HEK293 (cell line): Measurements from ENCODE around the gene ZNF217.
"Not testable (repeated sequence)": the region's sequence is repeated elsewhere in the genome, so short reads cannot be mapped to it uniquely, and the experiment has no call there.

ENCODE experiments used
- CTCF ChIA-PET: fragments of 350-600 bp; formaldehyde crosslinking; extraction: SDS; loops from one replicate; lab custom pipeline; 2021; ENCODE audit warnings: antibody characterized with exemption; lab: Yijun Ruan, JAX
- POLR2A ChIA-PET: fragments of 300-600 bp; formaldehyde crosslinking; extraction: SDS; loops from one replicate; lab custom pipeline; 2020; ENCODE audit warnings: antibody characterized with exemption, inconsistent platforms; lab: Yijun Ruan, JAX
- H3K27ac ChIP-seq: fragments of 200-500 bp; sonication (Bioruptor generic); 2 replicates; pipeline ENCODE4 v1.5.1; 2014; ENCODE audit warnings: low read depth, low read length, control low read depth, inconsistent platforms; ENCODE audit errors: extremely low read depth
- H3K36me3 ChIP-seq, 2 experiments: fragments of 200-500 bp in 1 of 2; sonication (Bioruptor generic) in 1 of 2; 1 replicate in 1 of 2; 2 replicates in 1 of 2; pipeline ENCODE4 v1.5.1; 2014 to 2017; ENCODE audit warnings: inconsistent platforms in 2 of 2, low read length in 2 of 2; ENCODE audit not compliant: control insufficient read depth in 2 of 2, insufficient read depth in 1 of 2
- H3K4me1 ChIP-seq: fragments of 200-500 bp; sonication (Bioruptor generic); 2 replicates; pipeline ENCODE4 v1.5.1; 2014; ENCODE audit warnings: mild to moderate bottlenecking, low read length, inconsistent platforms; ENCODE audit not compliant: control insufficient read depth, insufficient read depth
- H3K4me3 ChIP-seq: 2 replicates; pipeline ENCODE4 v1.5.1; 2011; ENCODE audit warnings: low read depth, mild to moderate bottlenecking, control low read depth, low read length, moderate library complexity
- H3K9me3 ChIP-seq: fragments of 200-500 bp; sonication (Bioruptor generic); 2 replicates; pipeline ENCODE4 v1.5.1; 2014; ENCODE audit warnings: low read depth, low read length, inconsistent platforms; ENCODE audit not compliant: control insufficient read depth, insufficient read depth
- EGR2 ChIP-seq: fragments of 450-650 bp; formaldehyde crosslinking; IDR thresholded peaks from 2 replicates; pipeline ENCODE4 v1.5.1; 2016; ENCODE audit warnings: low read depth, missing biosample characterization, missing genetic modification characterization
- INSM2 ChIP-seq: fragments of 450-650 bp; formaldehyde crosslinking; IDR thresholded peaks from 2 replicates; pipeline ENCODE4 v1.5.1; 2016; ENCODE audit warnings: missing biosample characterization, missing genetic modification characterization
- OSR2 ChIP-seq: fragments of 450-650 bp; formaldehyde crosslinking; IDR thresholded peaks from 2 replicates; pipeline ENCODE4 v1.5.1; 2016; ENCODE audit warnings: missing biosample characterization, missing genetic modification characterization
- PRDM6 ChIP-seq: fragments of 450-650 bp; formaldehyde crosslinking; IDR thresholded peaks from 2 replicates; pipeline ENCODE4 v1.5.1; 2017; ENCODE audit warnings: missing biosample characterization, missing genetic modification characterization
- ZFP37 ChIP-seq: fragments of 450-650 bp; formaldehyde crosslinking; IDR thresholded peaks from 2 replicates; pipeline ENCODE4 v1.5.1; 2016; ENCODE audit warnings: missing biosample characterization, missing genetic modification characterization
- ZNF10 ChIP-seq: fragments of 450-650 bp; formaldehyde crosslinking; IDR thresholded peaks from 2 replicates; pipeline ENCODE4 v1.5.1; 2017; ENCODE audit warnings: missing biosample characterization, missing genetic modification characterization
- ZNF121 ChIP-seq: fragments of 450-650 bp; formaldehyde crosslinking; IDR thresholded peaks from 2 replicates; pipeline ENCODE4 v1.5.1; 2016; ENCODE audit warnings: missing biosample characterization, missing genetic modification characterization
- ZNF16 ChIP-seq: fragments of 450-650 bp; formaldehyde crosslinking; IDR thresholded peaks from 2 replicates; pipeline ENCODE4 v1.5.1; 2016; ENCODE audit warnings: low read depth, missing biosample characterization, missing genetic modification characterization
- ZNF19 ChIP-seq: fragments of 450-650 bp; formaldehyde crosslinking; IDR thresholded peaks from 2 replicates; pipeline ENCODE4; 2016; ENCODE audit warnings: missing biosample characterization, missing genetic modification characterization, low read depth
- ZNF223 ChIP-seq: fragments of 450-650 bp; formaldehyde crosslinking; IDR thresholded peaks from 2 replicates; pipeline ENCODE4 v1.5.1; 2016; ENCODE audit warnings: missing biosample characterization, missing genetic modification characterization
- ZNF280C ChIP-seq: fragments of 450-650 bp; formaldehyde crosslinking; IDR thresholded peaks from 2 replicates; pipeline ENCODE4 v1.5.1; 2016; ENCODE audit warnings: missing biosample characterization, missing genetic modification characterization
- ZNF324 ChIP-seq: fragments of 450-650 bp; formaldehyde crosslinking; IDR thresholded peaks from 2 replicates; pipeline ENCODE4 v1.5.1; 2016; ENCODE audit warnings: missing biosample characterization, missing genetic modification characterization
- ZNF394 ChIP-seq: fragments of 450-650 bp; formaldehyde crosslinking; IDR thresholded peaks from 2 replicates; pipeline ENCODE4 v1.5.1; 2016; ENCODE audit warnings: missing biosample characterization, missing genetic modification characterization, mild to moderate bottlenecking, moderate library complexity, borderline replicate concordance
- ZNF626 ChIP-seq: fragments of 450-650 bp; sonication (Bioruptor Pico); formaldehyde crosslinking; IDR thresholded peaks from 2 replicates; pipeline ENCODE4 v1.5.1; 2018; ENCODE audit warnings: missing biosample characterization, missing genetic modification characterization, inconsistent platforms
- ZNF629 ChIP-seq: fragments of 450-650 bp; formaldehyde crosslinking; IDR thresholded peaks from 2 replicates; pipeline ENCODE4 v1.5.1; 2017; ENCODE audit warnings: missing biosample characterization, missing genetic modification characterization
- ZNF664 ChIP-seq: fragments of 450-650 bp; formaldehyde crosslinking; IDR thresholded peaks from 2 replicates; pipeline ENCODE4 v1.5.1; 2016; ENCODE audit warnings: missing biosample characterization, missing genetic modification characterization
- ZNF747 ChIP-seq: fragments of 450-650 bp; formaldehyde crosslinking; IDR thresholded peaks from 2 replicates; pipeline ENCODE4 v1.5.1; 2016; ENCODE audit warnings: missing biosample characterization, missing genetic modification characterization
- ZNF785 ChIP-seq: fragments of 450-650 bp; formaldehyde crosslinking; IDR thresholded peaks from 2 replicates; pipeline ENCODE4 v1.5.1; 2016; ENCODE audit warnings: missing biosample characterization, missing genetic modification characterization
- TF ChIP-seq, protein P1 (sequence below): fragments of 450-650 bp; formaldehyde crosslinking; IDR thresholded peaks from 2 replicates; pipeline ENCODE4 v1.5.1; 2016; ENCODE audit warnings: missing biosample characterization, missing genetic modification characterization

ZNF217 gene

GRCh38 chr20:53606364-53606985 is 12.8 kb upstream of the ZNF217 start:
- Histone ChIP-seq H3K36me3 (no peaks in the 10 kb centered on the region), H3K4me3 (no peak overlapping the region), H3K4me1 (peaks cover 6% of the 10 kb centered on the region; the same call in 1 of the 2 replicates), H3K27ac (no peak overlapping the region), H3K9me3 (no peaks in the 10 kb centered on the region)
- ChIA-PET POLR2A (no interaction called here), CTCF (interaction anchor here (0.5 to 1.0 kb wide), 2 partner anchors 10 to 88 kb away, joined by 3 read pairs; no protein-coding TSS in a partner anchor)
- TF ChIP-seq PRDM6 (tag by site-specific recombination) (peak; percentile 34; the same call in 1 of the 2 replicates), ZNF626 (tag by site-specific recombination) (no peak), ZNF629 (0 out of 2 replicates have a peak, but pooled peaks have one; percentile 25)

DNA sequence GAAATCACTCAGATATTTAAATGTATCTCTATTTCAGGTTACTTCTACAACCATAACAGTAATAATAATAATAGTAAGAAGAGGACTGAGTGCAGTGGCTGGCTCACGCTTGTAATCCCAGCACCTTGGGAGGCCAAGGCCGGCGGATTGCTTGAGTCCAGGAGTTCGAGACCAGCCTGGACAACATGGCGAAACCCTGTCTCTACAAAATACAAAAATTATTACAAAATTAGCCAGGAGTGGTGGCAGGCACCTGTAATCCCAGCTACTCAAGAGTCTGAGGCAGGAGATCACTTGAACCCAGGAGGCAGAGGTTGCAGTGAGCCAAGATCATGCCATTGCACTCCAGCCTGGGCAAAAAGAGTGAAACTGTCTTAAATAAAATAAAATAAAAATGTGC is 11.8 kb upstream of the ZNF217 start:
- H3K36me3 ChIP-seq, H3K9me3 ChIP-seq, CTCF ChIA-PET, H3K4me3 ChIP-seq, H3K4me1 ChIP-seq, H3K27ac ChIP-seq, POLR2A ChIA-PET: not testable (repeated sequence)

DNA sequence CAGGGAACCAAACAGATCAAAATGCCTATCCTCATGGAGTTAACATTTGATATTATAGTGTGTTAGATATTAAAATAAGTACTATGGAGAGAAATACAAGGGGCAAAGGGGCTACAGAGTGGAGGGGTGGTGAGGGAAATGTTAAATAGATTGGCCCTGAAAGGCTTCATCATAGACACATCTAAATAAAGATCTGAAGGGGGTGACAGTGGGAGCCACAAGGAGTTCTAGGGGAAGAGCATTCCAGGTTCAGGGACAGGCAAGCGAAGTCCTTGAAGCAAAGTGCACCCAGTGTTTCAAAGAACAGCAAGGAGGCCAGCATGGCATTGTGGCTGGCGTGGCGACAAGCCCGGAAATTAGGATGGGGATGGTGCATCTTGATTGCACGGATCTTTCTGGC is 11.2 kb upstream of the ZNF217 start:
- H3K27ac ChIP-seq, H3K36me3 ChIP-seq, POLR2A ChIA-PET, H3K9me3 ChIP-seq, H3K4me3 ChIP-seq, CTCF ChIA-PET, H3K4me1 ChIP-seq: not testable (repeated sequence)
- peak; percentile 65 for TF ChIP-seq ZNF16

GRCh38 chr20:53602661-53603060 is 9.0 kb upstream of the ZNF217 start:
- TF ChIP-seq ZNF394 (tag by site-specific recombination): no peak
- no peak for TF ChIP-seq INSM2 (tag by site-specific recombination)
- no peak for TF ChIP-seq ZNF19
- TF ChIP-seq, protein P1, sequence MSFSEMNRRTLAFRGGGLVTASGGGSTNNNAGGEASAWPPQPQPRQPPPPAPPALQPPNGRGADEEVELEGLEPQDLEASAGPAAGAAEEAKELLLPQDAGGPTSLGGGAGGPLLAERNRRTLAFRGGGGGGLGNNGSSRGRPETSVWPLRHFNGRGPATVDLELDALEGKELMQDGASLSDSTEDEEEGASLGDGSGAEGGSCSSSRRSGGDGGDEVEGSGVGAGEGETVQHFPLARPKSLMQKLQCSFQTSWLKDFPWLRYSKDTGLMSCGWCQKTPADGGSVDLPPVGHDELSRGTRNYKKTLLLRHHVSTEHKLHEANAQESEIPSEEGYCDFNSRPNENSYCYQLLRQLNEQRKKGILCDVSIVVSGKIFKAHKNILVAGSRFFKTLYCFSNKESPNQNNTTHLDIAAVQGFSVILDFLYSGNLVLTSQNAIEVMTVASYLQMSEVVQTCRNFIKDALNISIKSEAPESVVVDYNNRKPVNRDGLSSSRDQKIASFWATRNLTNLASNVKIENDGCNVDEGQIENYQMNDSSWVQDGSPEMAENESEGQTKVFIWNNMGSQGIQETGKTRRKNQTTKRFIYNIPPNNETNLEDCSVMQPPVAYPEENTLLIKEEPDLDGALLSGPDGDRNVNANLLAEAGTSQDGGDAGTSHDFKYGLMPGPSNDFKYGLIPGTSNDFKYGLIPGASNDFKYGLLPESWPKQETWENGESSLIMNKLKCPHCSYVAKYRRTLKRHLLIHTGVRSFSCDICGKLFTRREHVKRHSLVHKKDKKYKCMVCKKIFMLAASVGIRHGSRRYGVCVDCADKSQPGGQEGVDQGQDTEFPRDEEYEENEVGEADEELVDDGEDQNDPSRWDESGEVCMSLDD (tag by site-specific recombination): no peak
- no peak for TF ChIP-seq ZFP37 (tag by site-specific recombination)
- TF ChIP-seq ZNF10 (tag by site-specific recombination): no peak
- TF ChIP-seq ZNF223 (tag by site-specific recombination): no peak
- TF ChIP-seq ZNF664 (tag by site-specific recombination): no peak
- no peak for TF ChIP-seq ZNF747 (tag by site-specific recombination)
- no peak for TF ChIP-seq ZNF280C (tag by site-specific recombination)
- no peak for TF ChIP-seq EGR2 (tag by site-specific recombination)
- TF ChIP-seq ZNF121 (tag by site-specific recombination): no peak
- no peak for TF ChIP-seq OSR2 (tag by site-specific recombination)
- no peak for TF ChIP-seq ZNF785 (tag by site-specific recombination)
- no peak for TF ChIP-seq ZNF324 (tag by site-specific recombination)
- H3K27ac ChIP-seq: no peak overlapping the region
- no peaks in the 10 kb centered on the region for H3K9me3 ChIP-seq
- ChIA-PET POLR2A (no interaction called here), CTCF (interaction anchor here (1.0 kb wide), 1 partner anchor 313 kb away, joined by 7 read pairs; no protein-coding TSS in a partner anchor)
- no peaks in the 10 kb centered on the region for H3K36me3 ChIP-seq
- H3K4me3 ChIP-seq: no peak overlapping the region
- H3K4me1 ChIP-seq: peaks cover 13% of the 10 kb centered on the region; the same call in 1 of the 2 replicates
